AG09309 (cell line): ENCODE data around the gene CIAO2B.

Source experiments
- DNase-seq: peaks from one replicate; pipeline ENCODE4 v3.0.0-alpha.2; 2010; ENCODE audit warnings: low read depth
- H3K4me3 ChIP-seq: 2 replicates; pipeline ENCODE4 v1.5.1; 2011; ENCODE audit warnings: mild to moderate bottlenecking, low read depth, low read length, moderate library complexity; ENCODE audit not compliant: control insufficient read depth
- CTCF ChIP-seq: IDR thresholded peaks from 2 replicates; pipeline ENCODE4 v1.5.1; 2011; ENCODE audit warnings: mild to moderate bottlenecking, low read depth, low read length, inconsistent platforms; ENCODE audit not compliant: insufficient read depth, control insufficient read depth; ENCODE audit errors: missing control alignments

CIAO2B gene

GRCh38 chr16:66923866-66924265, 10.3 kb downstream of the CIAO2B start:
- no peak for DNase-seq
- TF ChIP-seq CTCF, result no peak
- H3K4me3 ChIP-seq, result no peak overlapping the region

GRCh38 chr16:66923247-66923731, 10.9 kb downstream of the CIAO2B start:
- no peak for DNase-seq
- TF ChIP-seq CTCF, result no peak
- no peak overlapping the region for H3K4me3 ChIP-seq

- DNase-seq, result no peak
- no peak for TF ChIP-seq CTCF
- H3K4me3 ChIP-seq, result no peak overlapping the region
These were observed 12.3 kb downstream of the CIAO2B start for GRCh38 chr16:66921729-66922450.

GRCh38 chr16:66920924-66921680, 13.1 kb downstream of the CIAO2B start:
- no peak for TF ChIP-seq CTCF
- no peak overlapping the region for H3K4me3 ChIP-seq
- DNase-seq, result no peak

GRCh38 chr16:66920299-66920590, 14.0 kb downstream of the CIAO2B start:
- no peak overlapping the region for H3K4me3 ChIP-seq
- no peak for TF ChIP-seq CTCF
- no peak for DNase-seq

GRCh38 chr16:66919569-66920298, 14.5 kb downstream of the CIAO2B start:
- TF ChIP-seq CTCF, result no peak
- H3K4me3 ChIP-seq, result no peak overlapping the region
- no peak for DNase-seq
